IPS-NIHi11 (cell line): Measurements from ENCODE around the gene ITIH1.

ENCODE experiments used
- DNase-seq: peaks from one replicate; pipeline ENCODE4 v3.0.0; 2012; ENCODE audit warnings: mixed read lengths, low spot score

ITIH1 gene

GRCh38 chr3:52839268-52839575 lies 61.8 kb downstream of the ITIH1 start:
- no peak for DNase-seq

GRCh38 chr3:52839892-52840545 lies 62.6 kb downstream of the ITIH1 start:
- no peak for DNase-seq

- no peak for DNase-seq
Measured at GRCh38 chr3:52841211-52841980, 64.0 kb downstream of the ITIH1 start.
